ENCODE results near the gene NBEAL2.

DNA sequence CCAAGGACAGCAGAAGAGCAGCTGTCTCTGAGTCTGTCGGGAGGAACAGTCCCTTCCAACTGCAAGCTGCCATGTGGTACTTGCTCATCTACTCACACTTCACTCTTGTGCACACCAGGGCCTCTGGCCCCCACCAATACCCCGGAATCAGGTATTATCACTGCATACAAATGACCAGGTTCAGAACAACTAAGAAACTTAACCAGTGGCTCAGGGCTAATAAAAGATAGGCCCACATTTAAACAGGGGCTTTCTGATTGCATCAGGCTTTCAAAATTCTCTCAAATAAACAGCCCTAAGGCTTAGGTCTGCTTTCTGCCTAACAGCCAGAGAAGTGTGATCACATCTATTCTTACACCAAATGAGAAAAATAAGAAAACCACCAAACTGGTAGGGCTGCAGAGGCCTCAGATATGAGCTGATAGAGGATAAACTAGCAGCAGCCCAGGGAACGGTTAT lies 23.6 kb upstream of the NBEAL2 start:
- TF ChIP-seq, protein P1, sequence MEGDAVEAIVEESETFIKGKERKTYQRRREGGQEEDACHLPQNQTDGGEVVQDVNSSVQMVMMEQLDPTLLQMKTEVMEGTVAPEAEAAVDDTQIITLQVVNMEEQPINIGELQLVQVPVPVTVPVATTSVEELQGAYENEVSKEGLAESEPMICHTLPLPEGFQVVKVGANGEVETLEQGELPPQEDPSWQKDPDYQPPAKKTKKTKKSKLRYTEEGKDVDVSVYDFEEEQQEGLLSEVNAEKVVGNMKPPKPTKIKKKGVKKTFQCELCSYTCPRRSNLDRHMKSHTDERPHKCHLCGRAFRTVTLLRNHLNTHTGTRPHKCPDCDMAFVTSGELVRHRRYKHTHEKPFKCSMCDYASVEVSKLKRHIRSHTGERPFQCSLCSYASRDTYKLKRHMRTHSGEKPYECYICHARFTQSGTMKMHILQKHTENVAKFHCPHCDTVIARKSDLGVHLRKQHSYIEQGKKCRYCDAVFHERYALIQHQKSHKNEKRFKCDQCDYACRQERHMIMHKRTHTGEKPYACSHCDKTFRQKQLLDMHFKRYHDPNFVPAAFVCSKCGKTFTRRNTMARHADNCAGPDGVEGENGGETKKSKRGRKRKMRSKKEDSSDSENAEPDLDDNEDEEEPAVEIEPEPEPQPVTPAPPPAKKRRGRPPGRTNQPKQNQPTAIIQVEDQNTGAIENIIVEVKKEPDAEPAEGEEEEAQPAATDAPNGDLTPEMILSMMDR (conservative IDR thresholded peaks at IDR 0.05; ENCODE audit: low read depth, low read length) = no peak
- TF ChIP-seq MXI1 (IDR thresholded peaks at IDR 0.05; ENCODE audit: borderline replicate concordance, low read depth, low read length) = no peak
- TF ChIP-seq POLR2A (IDR thresholded peaks at IDR 0.05; ENCODE audit: low read depth, low read length) = no peak
- TF ChIP-seq, protein P2, sequence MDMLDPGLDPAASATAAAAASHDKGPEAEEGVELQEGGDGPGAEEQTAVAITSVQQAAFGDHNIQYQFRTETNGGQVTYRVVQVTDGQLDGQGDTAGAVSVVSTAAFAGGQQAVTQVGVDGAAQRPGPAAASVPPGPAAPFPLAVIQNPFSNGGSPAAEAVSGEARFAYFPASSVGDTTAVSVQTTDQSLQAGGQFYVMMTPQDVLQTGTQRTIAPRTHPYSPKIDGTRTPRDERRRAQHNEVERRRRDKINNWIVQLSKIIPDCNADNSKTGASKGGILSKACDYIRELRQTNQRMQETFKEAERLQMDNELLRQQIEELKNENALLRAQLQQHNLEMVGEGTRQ (IDR thresholded peaks at IDR 0.05; ENCODE audit: low read depth, low read length) = no peak
- no peak for TF ChIP-seq RFX5 (IDR thresholded peaks at IDR 0.05; ENCODE audit: low read depth, low read length)
- TF ChIP-seq RAD21 (IDR thresholded peaks at IDR 0.05; ENCODE audit: low read length) = no peak
- no peak for TF ChIP-seq MAZ (IDR thresholded peaks at IDR 0.05; ENCODE audit: borderline replicate concordance, low read depth, low read length)
- TF ChIP-seq CEBPB (IDR thresholded peaks at IDR 0.05; ENCODE audit: low read depth, low read length) = peak; percentile 33; the same call in 1 of the 2 replicates
- TF ChIP-seq CHD1 (IDR thresholded peaks at IDR 0.05; ENCODE audit: low read depth, low read length) = no peak
- no peak for TF ChIP-seq BHLHE40 (IDR thresholded peaks at IDR 0.05; ENCODE audit: low read depth, low read length)
- no peak for TF ChIP-seq SMC3 (IDR thresholded peaks at IDR 0.05; ENCODE audit: low read depth, low read length)
